Heart right ventricle (tissue), 16 donors: ENCODE results near the gene NRP2. TPM values are rescaled to one million over a fixed set of nuclear protein-coding genes. Genes with fewer than 3 reads are reported as not detected.

Experiments used
- ATAC-seq, 8 donors: fragments of 200-7000 bp; cut with Tn5 transposase; one replicate each; pipeline ENCODE4 v1.9.1; 2020; ENCODE audit warnings: mild to moderate bottlenecking in 8 of 8, moderate library complexity in 8 of 8, moderate number of reproducible peaks in 1 of 8
- DNase-seq, 2 donors: peaks; one replicate each; pipeline ENCODE4 v3.0.0-alpha.2; 2020
- H3K27ac ChIP-seq, 10 donors: fragments of 200-600 bp; sonication (generic) in 2 of 10; one replicate each; pipeline versions ENCODE4 v1.5.0 to v1.8.0; 2020 to 2022; ENCODE audit warnings: mild to moderate bottlenecking in 3 of 10
- H3K27me3 ChIP-seq, 7 donors: fragments of 200-600 bp; one replicate each; pipeline ENCODE4 v1.8.0; 2021 to 2022; ENCODE audit warnings: mild to moderate bottlenecking in 2 of 7
- H3K36me3 ChIP-seq, 9 donors: fragments of 200-600 bp; sonication (generic) in 1 of 9; one replicate each; pipeline versions ENCODE4 v1.5.0 to v1.8.0; 2020 to 2022; ENCODE audit warnings: mild to moderate bottlenecking in 2 of 9
- H3K4me1 ChIP-seq, 9 donors: fragments of 200-600 bp; sonication (generic) in 1 of 9; one replicate each; pipeline versions ENCODE4 v1.5.0 to v1.8.0; 2020 to 2022; ENCODE audit warnings: mild to moderate bottlenecking in 4 of 9
- H3K4me3 ChIP-seq, 10 donors: fragments of 200-600 bp; sonication (generic) in 2 of 10; one replicate each; pipeline versions ENCODE4 v1.5.0 to v1.8.0; 2020 to 2022; ENCODE audit warnings: mild to moderate bottlenecking in 7 of 10, moderate library complexity in 2 of 10
- H3K9me3 ChIP-seq, 11 donors: fragments of 200-600 bp in 10 of 11; sonication (generic) in 2 of 11; one replicate each; pipeline versions ENCODE4 v1.5.0 to v1.8.0; 2013 to 2022; ENCODE audit warnings: mild to moderate bottlenecking in 2 of 11, control low read depth in 1 of 11, moderate library complexity in 1 of 11
- CTCF ChIP-seq, 9 donors: fragments of 200-600 bp; sonication (generic) in 2 of 9; IDR thresholded peaks; one replicate each; pipeline versions ENCODE4 v1.5.0 to v1.8.0; 2021 to 2022; ENCODE audit warnings: antibody characterized with exemption in 9 of 9, mild to moderate bottlenecking in 5 of 9, moderate library complexity in 1 of 9
- WGBS, 2 donors: extraction: QIAGEN DNeasy Blood & Tissue Kit; methylation state at CpG; one replicate each; pipeline ENCODE4 v1.1.7; 2013; ENCODE audit warnings: inconsistent platforms in 1 of 2; 5-methylcytosine and 5-hydroxymethylcytosine counted together
- intact Hi-C, 10 donors: fragments of 100-400 bp; cut with DNase I; formaldehyde crosslinking; loops; one replicate each; pipeline versions ENCODE4 v1.11.1 to v1.14.2; 2022
- polyA plus RNA-seq, 2 donors: library from polyadenylated mRNA; stranded (reverse); fragments of 200-250 nt; gene quantifications; one replicate each; pipeline ENCODE4 v1.2.3, GENCODE V29; 2013
- total RNA-seq, 10 donors: library from RNA; stranded (reverse); fragmentation: NEBNext Ultra II Directional in 3 of 10; extraction: Animal tissue kit (Norgen Biotek cat#: 25700) in 3 of 10; gene quantifications; one replicate each; pipeline versions ENCODE4 v1.2.1 to v1.2.4, GENCODE V29; 2021 to 2023
- donor health status: Arrhythmogenic right ventricular cardiomyopathy.
- donor health status: ischemic (EF 13 %, LVEDD 7.1; RV severe dilation, severe dysfunction).
- donor health status: healthy with polysubstance abuse.
- donor health status: DM: no; HTN: yes; CAD: no.
- donor health status: DM: no; HTN: no; CAD: no.
- donor health status: ischemic (EF 25% LVEDD 6.9; RV normal size, moderate dysfunction).
- donor health status: ischemic (EF 25% LVEDD 5.7; RV mildly dilated, moderate dysfunction).
- donor health status: healthy.
- donor health status: DM: yes; HTN: yes; CAD: no.
- donor health status: Ischemic cardiomyopathy.
- donor health status: ischemic (EF 35%, LVEDD 5.7; RV mildly dilated, moderate dysfunction).
- donor health status: nonischemic (EF 11% LVEDD 7.7; RV severe dilation, severe dysfunction).
- donor health status: DM: yes; HTN: yes; CAD: no.
- donor health status: PGD.
- donor health status: ischemic (EF 29% LVEDD 5.4; RV normal size, mild dysfunction).
- donor health status: nonischemic (EF 23%, LVEDD 6.1; RV moderate dilation, normal function).

NRP2 gene
- total and polyA plus RNA-seq, 12 donors, result 2.5 to 29.4 (median 8.6) TPM

- H3K36me3 ChIP-seq, result no peaks in the 10 kb centered on the region
- no peak for TF ChIP-seq CTCF (IDR thresholded peaks at IDR 0.05)
- no peak overlapping the region for H3K4me3 ChIP-seq
- intact Hi-C loops, result no loop called here
- H3K27me3 ChIP-seq, result peaks cover 0 to 4% (median 0%) of the 10 kb centered on the region in 7 donors
- peaks cover 0 to 15% (median 0%) of the 10 kb centered on the region in 11 donors for H3K9me3 ChIP-seq
- 84 to 90% methylated on average over 6 of the region's 6 CpGs for WGBS, 2 donors
- no peak overlapping the region for H3K27ac ChIP-seq
- peaks cover 0 to 1% (median 0%) of the 10 kb centered on the region in 9 donors for H3K4me1 ChIP-seq
- no peak for DNase-seq
- no peak for ATAC-seq
Measured at GRCh38 chr2:205637779-205638503, 44.4 kb upstream of the NRP2 start.

DNA sequence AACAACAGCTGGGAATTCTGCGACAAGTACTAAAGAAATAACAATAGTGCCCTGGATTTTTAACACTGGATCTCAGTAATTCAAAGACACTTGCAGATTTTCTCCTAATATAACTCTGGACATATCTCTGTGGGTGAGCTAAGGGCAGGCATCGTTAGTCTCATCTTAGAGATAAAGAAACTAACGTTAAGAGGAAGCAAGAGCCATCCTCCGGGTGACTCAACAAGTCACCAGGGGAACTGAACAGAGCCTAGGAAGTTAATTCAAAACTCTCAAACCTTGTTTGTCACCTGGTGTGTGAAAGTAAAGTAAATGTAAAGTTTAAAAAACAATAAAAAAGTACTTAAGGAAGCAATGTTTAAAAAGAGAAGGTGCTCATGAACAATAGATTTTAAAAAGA lies 41.6 kb upstream of the NRP2 start:
- Histone ChIP-seq H3K9me3 (peaks cover 0 to 15% (median 0%) of the 10 kb centered on the region in 11 donors), H3K36me3 (no peaks in the 10 kb centered on the region), H3K27me3 (peaks cover 0 to 7% (median 4%) of the 10 kb centered on the region in 7 donors), H3K4me3 (no peak overlapping the region), H3K4me1 (peaks cover 0 to 7% (median 0%) of the 10 kb centered on the region in 9 donors), H3K27ac (no peak overlapping the region)
- intact Hi-C loops, result no loop called here
- ATAC-seq (no peak), DNase-seq (no peak)
- WGBS, 2 donors, result 55 to 57% methylated on average over 4 of the region's 4 CpGs
- no peak for TF ChIP-seq CTCF (IDR thresholded peaks at IDR 0.05)

GRCh38 chr2:205642599-205643356 lies 39.5 kb upstream of the NRP2 start:
- no peak for TF ChIP-seq CTCF (IDR thresholded peaks at IDR 0.05)
- Histone ChIP-seq H3K4me3 (no peak overlapping the region), H3K36me3 (no peaks in the 10 kb centered on the region), H3K4me1 (peaks cover 0 to 7% (median 0%) of the 10 kb centered on the region in 9 donors), H3K27ac (no peak overlapping the region), H3K9me3 (peaks cover 0 to 15% (median 0%) of the 10 kb centered on the region in 11 donors), H3K27me3 (peaks cover 0 to 7% (median 4%) of the 10 kb centered on the region in 7 donors)
- DNase-seq (no peak), ATAC-seq (peak in 1 of 8 donors; percentile 19)
- WGBS, 2 donors, result 42 to 43% methylated on average over 6 of the region's 6 CpGs
- intact Hi-C loops, result no loop called here

DNA sequence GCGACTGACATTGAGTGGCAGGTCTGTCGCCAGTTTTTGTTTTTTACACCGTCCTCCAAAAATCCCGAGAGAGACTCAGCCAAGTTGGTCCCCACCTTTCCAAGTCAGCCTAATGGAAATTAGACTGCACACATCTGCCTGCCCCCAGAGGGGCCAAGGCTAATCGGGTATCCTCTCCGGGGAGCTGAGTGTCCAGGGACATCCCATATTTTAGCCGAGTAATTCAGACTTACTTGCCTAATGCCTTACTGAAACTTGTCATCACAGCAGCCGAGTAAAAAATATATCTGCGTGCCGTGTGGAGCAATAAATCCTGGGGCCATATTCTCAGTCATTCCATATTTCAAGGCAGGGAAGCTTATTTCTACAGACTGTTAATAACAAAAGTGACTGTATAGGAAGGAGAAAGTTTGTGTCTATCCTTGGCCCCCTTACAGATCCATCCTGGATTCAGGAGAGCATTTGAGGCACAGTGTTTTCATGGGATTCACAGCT lies 38.9 kb upstream of the NRP2 start:
- Histone ChIP-seq H3K36me3 (no peaks in the 10 kb centered on the region), H3K27me3 (peaks cover 0 to 7% (median 4%) of the 10 kb centered on the region in 7 donors), H3K4me1 (peaks cover 0 to 7% (median 0%) of the 10 kb centered on the region in 9 donors), H3K9me3 (peaks cover 0 to 15% (median 0%) of the 10 kb centered on the region in 11 donors), H3K27ac (no peak overlapping the region), H3K4me3 (no peak overlapping the region)
- ATAC-seq (no peak), DNase-seq (no peak)
- intact Hi-C loops, result no loop called here
- WGBS, 2 donors, result 61 to 68% methylated on average over 10 of the region's 10 CpGs
- no peak for TF ChIP-seq CTCF (IDR thresholded peaks at IDR 0.05)
